ENCODE results near the gene LGI1.

GRCh38 chr10:93745408-93746065 is 12.2 kb upstream of the LGI1 start:
- TF ChIP-seq POLR2A (IDR thresholded peaks at IDR 0.05) (no peak), POLR2AphosphoS5 (IDR thresholded peaks at IDR 0.05) (no peak), CTCF (IDR thresholded peaks at IDR 0.05 in 8 of 11, conservative IDR thresholded peaks at IDR 0.05 in 3 of 11) (peak in 1 of 11 experiments; percentile 12)
